HG02571 (cell line): ENCODE results near the gene FAM170B.

Experiments
- ATAC-seq: cut with Tn5 transposase; IDR thresholded peaks from one replicate; pipeline ENCODE4 v1.9.1; 2021; ENCODE audit warnings: mild to moderate bottlenecking, moderate library complexity; ENCODE audit not compliant: unreplicated experiment

The FAM170B gene

DNA sequence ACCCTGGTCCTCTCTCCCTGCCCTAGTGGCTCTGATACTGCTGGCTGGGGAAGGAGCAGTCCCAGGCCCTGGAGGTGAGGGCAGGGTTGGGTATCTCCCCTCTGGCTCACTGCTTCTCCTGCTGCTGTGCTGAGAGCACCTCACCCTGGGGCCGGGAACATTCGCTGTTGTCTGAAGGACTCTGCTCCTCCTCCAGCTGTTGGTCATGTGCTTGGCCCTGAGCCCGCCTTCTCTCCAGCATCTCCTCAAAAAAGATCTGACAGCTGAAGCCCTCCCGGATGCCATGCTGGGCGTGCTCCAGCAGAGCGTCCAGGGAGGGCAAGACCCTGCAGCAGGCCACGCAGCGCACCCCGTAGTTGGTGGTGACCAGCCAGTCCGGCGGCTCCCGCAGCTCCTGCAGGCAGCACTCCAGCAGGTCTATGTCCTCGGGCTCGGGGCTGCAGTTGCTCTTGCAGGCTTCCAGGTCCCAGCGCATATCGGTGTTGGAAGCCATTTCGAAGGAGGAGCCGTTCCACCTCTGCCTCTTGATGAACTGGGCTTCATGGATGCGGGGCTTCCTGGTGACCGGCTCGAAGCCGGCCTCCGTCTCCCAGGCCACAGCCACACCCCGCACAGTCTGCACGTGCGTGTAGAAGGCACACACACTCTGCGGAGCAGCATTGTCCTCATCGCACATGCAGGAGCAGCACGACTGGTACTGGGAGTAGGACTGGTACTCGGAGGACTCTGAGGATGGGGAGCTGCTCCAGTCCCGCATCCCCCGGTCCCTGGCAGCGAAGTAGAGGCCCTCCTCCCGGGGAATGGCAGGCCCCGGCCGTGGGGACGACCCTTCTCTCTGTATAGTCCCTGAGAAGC lies 2.1 kb downstream of the FAM170B start:
- ATAC-seq, result no peak

DNA sequence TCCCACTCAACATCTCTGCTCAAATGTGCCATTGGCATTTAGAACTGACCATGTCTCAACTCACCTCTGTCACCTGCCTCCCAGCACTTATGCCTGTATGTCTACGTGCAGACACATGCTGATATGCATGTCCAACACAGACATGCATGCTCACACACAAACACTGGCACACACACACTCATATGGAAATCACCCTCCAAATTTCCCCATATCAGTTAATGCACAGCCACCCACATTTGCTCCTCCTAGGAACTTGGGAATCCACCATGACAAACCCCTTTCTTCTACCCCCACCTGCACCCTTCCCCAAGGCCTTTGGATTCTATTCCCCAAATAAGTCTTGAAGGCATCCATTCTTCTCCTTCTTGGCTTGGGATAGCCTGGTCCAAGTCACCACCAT lies 4.4 kb downstream of the FAM170B start:
- no peak for ATAC-seq

DNA sequence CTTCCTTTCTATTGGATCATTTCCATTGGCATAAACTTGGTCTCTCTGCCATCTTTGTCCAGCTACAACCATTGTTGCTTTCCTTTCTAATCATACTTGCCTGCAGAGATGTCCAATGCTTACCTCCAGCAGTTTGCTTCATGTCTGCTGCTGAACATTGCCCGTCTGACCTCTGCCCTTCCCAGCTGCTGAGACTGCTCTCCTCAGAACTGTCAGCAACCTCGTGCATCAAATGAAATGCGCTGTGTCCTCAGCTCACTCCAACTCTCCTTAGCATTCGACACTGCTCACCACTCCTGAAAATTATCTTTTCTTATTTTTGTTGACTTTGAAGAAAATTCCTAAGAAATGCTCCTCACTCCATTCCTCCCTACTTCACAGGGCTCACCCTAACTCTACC lies 5.0 kb downstream of the FAM170B start:
- no peak for ATAC-seq

DNA sequence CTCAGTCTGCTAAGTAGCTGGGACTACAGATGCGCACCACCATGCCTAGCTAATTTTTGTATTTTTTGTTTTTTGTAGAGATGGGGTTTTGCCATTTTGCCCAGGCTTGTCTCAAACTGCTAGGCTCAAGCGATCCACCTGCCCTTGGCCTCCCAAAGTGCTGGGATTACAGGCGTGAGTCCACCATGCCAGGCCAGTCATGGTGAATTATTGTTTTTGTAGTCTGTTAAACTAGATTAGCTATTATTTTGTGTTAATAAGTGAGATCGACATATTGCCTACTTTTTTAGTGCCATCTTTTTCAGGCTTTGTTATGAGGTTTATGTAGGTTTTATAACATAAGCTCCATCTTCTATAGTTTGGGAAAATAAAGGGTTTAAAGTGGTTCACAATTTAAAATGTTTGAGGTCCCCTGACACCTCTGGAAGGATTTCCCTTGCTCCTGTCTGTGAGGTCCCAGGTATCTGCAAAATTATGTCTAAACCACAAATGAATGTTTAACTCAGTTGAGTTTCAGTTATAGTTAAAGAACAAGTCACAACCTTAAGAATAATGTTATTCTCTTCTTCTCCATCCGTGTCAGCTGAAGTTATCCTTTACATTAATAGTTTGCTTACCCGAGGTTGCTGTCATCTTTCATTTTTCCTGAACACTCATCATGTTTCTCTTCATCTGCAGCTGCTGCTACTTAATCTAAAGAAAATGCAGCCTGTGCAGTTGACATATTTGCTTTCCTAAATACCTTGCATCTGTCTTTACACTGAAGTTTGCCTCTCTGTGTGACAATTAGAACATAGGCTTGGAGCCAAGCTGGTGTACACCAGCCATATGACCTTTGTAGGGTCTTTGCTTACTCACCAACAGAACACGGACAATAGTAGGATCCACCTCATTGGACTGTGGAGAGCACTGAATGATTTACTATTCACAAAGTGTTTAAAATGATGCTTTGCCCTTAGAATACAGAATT lies 9.6 kb downstream of the FAM170B start:
- ATAC-seq, result no peak

DNA sequence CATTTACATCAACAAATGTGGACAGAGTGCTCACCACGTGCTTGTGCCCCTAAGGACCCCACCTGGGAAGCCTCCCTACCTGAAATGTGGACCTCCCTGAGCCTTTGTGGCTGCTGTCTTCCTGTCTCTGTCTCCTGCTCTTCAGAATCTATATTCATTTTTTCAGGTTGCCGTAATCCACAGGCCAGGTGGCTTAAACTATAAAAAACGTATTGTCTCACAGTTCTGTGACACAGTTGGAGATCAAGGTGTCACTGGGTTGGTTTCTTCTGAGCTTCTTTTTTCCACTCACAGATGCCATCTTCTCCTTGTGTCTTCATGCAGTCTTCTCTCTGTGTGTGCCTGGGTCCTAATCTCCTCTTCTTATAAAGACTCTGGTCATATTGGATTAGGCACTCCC lies 12.9 kb downstream of the FAM170B start:
- ATAC-seq, result no peak

DNA sequence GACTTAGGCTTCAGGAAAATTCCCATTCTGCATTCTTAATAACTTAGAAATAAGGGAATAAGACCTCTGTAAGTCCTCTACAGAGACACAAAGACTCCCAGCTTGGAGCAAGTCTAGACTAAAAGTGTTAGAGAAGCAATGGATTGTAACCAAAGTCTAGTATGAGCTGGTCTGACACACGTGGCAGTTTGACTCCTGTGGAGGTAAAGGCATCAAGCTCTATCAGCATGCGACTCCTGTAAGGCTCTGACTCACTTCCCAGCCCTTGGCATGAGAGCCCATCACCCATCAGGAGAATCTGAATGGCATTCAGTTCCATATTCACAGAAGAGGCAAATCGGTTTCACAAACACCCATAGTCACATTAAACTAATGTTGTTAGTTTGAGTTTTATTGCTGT lies 14.1 kb downstream of the FAM170B start:
- ATAC-seq, result no peak

DNA sequence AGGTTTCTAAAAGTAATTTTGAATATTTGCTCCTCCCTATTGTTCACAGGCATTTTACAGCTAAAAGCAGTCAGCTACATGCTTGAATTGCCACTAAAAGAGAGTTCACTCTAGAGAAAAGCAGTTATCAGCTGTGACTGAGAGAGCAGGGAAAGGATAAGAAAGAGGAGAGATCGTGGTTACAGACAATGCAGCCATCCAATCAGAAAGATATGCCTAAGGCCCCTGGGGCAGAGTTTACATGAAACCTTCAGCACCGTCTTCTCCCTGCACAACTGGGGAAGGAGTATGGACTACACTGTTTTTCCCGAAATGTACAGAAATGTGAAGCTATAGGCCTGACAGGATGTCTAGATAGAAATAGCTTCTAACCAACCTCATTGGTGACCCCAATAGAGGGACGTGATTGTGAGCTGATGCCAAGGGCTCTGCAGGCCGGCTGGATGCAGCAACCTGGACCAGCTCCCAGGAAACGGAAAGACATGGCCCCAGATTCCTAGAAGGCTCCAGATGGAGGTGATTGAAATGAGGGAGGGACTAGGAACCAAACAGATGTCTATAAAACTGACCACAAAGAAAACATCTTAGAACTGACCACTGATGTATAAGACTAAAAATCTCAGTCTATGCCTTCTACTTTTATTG lies 15.3 kb downstream of the FAM170B start:
- no peak for ATAC-seq

DNA sequence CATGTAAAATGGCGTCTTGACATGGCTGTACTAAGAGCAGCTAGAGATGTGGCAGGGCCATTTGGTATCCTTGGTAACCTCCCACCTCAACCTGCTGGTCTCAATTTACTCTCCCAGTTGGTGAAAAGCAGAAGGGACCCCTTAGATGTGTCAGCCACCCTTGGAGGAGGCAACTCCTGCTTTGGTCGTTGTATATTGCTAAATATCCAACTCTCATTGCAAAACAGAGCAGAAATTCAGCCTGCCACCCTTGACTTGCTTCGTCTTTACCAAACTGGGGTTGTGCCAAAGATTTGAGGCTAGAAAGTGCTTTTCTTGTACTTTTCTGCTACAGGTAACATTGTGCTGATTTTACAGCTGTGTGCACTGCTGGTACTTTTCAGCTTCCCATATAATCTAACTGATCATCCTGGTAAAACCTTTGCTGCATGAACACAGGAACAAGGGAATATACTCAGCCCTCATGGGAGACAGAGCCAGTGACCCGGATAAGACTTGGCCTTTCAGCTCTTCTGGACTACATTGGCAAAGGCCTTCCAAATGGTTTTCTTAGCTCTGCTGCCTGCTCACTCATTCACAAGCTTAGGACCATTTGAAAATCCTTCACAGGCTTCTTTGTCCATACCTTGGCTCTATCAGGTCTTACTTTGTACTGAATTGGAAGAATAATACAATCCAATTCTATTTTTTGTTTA lies 16.3 kb downstream of the FAM170B start:
- no peak for ATAC-seq

DNA sequence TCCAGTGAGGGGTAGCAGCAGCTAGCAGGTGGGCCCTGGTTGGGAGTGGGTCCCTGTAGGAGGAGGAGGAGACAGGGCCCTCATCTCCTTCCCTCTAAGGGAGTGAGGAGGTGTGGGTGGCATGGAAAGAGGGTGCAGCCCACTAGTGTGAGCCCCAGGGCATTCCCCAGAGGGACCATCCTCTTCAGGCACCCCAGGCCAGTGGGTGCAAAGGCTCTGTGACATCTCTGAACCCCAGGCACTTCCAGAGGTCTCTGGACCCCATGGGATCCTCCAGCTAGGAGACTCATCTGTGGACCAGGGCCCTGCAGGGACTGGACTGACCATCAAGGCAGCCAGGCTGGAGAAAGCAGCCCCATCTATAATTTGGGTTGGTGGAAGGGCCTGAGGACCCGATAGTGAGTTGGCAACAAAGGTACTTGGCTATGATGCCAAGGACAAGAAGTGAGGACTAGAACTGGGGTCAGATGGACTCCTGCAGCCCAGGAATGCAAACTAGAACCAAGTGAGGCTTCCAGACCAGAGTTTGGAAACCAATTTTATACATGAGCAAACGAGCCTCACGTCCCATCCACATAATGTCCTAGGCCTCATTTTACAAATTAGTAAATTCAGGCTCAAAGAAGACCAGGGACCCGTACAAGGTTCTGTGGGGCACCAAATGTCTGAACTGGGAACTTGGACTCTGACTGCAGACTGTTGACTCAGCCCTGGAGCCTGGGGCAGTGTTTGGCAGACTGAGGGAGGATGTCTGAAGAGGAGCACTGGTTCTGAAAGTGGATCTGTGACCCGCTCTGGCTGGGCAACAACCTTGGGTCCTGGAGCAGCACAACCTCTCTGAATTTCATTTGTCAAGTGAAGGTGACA lies 17.1 kb downstream of the FAM170B start:
- ATAC-seq, result no peak

DNA sequence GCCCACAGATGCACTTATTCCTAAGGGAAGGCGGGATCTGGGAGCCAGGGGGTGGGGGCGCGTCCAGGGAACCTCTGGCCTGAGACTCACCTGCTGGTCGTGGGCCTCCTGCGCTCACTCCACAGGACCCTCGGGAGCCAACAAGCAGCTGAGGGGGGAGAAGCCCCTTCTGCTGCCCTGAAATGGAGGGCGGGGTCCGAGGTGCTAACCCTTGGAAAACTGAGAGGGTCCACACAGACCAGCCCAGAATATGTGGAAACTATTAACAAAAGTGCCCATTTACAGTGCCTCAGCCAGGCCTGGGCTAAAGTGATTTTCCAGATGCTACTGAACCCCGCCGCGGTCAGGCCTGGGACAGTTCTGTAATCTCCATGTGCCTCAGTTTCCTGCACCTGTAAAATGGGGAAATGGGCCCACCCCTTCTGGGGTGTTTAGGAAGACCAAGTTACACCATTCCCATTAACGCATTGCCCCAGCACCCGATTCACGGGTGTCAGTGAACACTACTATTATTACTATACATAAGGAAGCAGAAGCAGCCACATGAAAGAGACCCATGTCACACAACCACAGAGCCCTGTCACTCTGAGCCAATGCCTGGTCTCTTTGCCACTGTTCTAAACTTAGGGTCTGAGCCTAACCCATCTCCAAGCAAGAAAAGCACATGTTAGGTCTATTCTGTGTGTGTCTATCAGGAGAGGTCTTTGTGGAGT lies 17.9 kb downstream of the FAM170B start:
- no peak for ATAC-seq

DNA sequence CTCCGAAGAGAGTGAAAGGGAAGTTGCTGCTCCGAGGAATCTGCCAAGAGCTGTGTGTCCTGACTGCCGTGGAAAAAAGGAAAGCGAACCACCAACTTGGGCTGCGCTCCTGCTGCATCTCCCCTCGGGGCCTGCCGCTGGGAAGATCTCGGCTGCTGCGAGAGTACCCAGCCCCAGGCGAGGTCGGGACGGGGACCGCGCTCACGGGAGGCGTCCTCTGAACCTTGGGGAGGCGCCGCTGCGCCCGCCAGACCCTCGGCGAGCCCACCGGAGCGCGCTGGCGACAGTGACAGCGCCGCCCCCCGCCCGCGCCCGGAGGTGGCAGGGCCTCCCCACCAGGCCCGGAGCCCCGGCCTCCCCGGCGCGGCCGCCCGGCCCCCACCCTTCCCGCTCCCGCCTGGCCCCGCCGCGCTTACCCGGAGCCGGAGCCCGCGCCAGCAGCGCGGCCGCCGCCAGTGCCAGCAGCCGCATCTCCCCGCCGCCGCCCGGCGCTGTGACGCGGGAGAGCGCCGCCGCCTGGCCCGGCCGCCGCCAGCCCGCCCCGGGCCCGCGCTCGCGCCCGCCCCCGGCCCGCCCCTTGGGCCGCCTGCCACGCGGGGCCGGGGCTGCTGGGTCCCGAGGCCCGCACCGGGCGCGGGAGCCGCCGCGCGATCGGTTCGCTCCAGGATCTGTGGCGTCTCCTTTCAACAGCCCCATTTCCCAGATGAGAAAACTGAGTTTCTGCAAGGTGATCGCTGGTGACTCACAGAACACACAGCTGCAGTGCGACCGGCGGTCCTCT lies 18.6 kb downstream of the FAM170B start, which contains the start of gene VSTM4:
TSS of gene VSTM4 (minus strand) at position 508 of the 781 bp plus-strand sequence. CDS start at position 471, 37 bp downstream.
- ATAC-seq, result no peak

DNA sequence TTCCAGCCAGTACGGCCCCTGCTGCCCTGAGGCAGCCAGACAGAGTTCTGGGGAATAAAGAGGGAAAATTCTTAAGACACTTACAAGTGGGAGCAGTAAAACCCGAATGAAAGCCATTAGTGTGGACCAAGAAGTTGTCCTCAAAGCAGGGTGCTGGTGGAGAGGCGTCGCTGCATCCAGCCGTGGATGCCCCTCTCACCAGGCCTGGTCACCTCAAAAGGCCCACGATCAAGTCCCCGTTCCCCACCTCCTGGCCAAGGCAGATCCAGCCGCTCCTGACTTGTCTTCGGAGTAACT lies 19.2 kb downstream of the FAM170B start:
- no peak for ATAC-seq

DNA sequence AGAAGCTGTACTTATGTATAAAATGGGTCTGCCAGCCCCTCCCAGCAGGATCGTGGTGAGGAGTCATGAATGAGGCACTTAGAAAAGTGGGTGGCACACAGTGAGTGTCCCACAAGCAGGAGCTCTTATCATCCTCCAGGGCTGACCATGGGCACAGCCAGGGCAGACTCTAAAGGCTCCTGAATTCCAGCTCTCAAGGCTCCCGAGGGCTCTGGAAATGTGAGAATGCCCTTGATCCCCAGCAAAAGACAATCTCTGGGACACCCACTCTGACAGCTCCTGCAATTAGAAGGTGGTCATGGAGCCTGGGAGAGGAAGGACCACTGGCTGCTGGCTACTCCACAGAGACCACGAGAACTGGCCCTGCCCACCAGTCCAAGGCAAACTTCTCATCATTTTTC lies 20.1 kb downstream of the FAM170B start:
- no peak for ATAC-seq

DNA sequence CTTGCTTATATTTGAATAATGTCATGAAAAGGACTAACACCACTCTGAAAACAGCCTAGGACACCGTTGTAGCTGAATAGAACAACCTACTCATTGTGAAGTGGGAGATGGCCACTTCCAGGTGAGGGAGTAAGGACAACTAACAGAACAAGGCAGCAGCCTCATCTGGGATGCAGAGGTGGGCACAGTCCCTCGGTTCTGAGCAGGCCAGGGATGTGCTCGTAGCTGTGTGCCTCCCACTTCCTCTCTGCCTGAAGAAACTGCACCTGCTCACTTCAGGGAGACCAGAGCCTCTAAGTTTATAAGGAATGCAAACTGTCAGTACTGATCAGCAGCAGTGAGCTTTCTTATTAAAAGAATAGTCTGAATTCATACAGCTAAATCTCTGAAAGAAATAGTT lies 21.0 kb downstream of the FAM170B start:
- ATAC-seq, result no peak

DNA sequence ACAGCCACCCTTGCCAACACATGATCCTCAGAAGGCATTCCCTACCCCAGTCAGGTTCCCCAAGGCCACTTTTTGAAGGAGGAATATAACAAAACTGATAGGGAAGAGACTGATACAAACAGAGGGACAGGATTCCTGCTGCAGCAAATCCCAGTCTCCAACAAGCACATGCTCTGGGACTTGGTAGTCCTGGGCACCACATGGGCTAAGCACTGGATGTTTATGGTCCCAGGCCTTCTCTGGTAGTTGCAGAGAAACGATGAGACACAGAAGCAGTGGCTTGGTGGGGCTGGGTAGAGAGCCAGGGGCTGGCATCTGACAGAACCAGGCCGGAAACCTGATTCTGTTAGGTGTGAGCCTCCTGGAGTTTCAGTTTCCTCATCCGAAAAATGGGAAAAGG lies 21.7 kb downstream of the FAM170B start:
- ATAC-seq, result no peak

DNA sequence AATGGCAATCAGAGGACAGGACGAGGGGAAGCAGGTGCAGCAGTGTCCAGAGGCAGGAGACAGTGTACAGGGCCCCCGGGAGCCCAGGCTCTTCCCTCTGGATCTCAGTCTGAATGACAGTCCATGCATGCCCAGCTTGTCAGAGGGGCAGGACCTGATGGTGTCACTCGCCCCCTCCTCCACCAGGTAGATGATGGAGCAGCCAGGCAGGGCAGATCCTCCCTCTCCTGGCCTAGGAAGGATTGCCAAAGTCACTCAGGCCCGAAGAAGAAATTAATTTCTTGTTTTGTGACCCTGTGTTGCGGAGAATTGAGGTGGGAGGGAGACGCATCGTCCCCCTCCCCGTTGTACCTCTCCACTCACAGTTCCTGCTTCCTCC lies 22.5 kb downstream of the FAM170B start:
- no peak for ATAC-seq

DNA sequence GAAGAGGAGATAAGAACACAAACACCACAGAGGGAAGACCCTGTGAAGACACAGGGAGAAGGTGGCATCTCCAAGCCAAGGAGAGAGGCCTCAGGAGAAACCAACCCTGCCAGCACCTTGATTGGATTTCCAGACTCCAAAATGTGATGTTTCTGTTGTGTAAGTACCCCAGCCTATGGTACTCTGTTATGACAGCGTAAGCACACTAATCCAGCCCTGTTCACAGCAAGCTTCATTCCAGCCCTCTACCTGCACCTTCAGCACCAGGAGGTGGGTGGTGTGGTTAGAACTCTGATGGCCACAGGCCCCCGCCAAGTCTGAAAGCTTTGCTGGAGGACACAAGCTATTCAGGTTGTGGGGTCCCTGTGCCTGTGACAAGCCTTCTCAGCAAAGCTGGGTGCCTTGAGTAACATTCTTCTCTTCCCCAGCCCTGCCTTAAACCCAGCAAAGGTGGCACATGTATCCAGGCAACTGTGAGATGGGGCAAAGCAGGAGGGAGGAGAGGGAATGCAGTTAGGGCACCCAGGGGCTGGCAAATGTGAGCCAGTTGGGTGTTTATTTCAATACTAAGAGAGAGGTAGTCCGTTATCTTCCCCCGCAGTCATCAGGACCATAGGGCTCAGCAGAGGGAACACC lies 23.0 kb downstream of the FAM170B start:
- no peak for ATAC-seq
